ENCODE data around the gene APCDD1L. TPM values are rescaled to one million over a fixed set of nuclear protein-coding genes. Genes with fewer than 3 reads are reported as not detected.
"Not testable (repeated sequence)": the region's sequence is repeated elsewhere in the genome, so short reads cannot be mapped to it uniquely, and the experiment has no call there.

Gene APCDD1L
- total RNA-seq, 1 experiment from 2014 or later = not detected

DNA sequence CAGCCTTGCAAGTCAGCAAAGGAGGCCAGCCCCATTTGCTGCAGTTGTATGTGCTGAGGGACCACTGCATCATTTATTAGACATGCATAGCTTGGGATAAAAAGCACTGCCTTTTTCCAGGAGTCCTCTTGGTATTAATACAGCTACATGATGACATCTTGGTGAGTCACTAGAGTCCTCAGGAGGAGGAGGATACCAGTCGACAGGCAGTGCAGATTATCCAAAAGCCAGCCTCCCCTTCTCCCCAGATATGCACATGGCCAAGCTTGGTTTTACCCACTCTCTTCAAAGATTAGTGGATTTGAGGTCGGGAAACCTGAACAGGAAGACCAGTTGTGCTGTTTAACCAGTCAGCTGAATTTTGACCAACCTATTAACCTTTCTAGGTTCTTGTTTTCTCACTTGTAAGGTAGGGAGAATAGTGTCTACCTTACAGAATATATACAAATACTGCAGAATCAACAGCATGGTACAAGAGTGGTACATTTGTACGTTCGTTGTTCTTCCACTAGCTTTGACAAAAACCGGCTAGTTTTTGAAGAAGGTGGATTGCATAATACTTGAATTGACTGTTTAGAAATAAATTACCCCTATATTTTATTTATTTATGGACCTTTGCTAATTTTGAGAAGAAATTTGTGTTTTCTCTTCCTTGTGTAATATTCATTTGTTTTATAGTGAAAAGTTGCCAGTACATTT, 94.3 kb downstream of the APCDD1L start:
- no peak for DNase-seq (ENCODE audit: extremely low read depth, low read depth)

DNA sequence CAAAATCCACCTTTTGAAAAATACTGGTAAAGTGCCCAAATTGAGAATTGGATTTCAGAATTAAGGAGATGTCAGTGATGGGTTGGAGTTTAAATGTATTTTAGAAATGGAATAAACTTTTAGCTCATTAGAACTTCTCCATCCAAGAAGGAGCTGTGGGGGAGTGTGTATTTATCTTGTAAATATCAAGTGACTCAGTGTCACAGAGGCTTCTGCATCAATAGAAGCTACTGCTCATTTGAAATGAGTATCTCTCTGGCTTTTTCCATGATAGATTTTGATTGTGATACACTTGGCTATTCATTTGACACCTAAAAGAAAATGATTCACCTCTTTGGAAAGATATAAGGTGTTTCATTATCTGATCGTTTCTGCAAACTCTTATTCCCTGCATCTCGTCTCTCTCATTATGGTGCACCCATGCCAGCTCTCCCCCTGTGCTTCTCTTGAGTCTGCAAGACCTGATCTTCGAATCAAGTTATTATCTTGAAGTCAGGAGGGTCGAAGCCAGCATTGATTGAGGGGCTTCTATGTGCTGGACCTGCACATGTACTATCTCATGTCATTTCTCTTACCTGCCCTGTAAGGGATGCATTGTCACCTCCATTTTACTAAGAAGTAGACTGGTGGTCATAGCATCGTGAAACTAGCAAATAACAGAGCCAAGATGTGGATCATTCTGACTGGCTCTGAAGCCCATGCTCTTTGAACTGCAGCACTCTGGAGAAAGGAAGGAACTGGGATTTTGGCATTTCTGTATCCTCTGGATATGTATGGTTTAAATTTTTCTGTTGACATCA, 96.0 kb downstream of the APCDD1L start:
- DNase-seq (ENCODE audit: extremely low read depth, low read depth) = no peak

DNA sequence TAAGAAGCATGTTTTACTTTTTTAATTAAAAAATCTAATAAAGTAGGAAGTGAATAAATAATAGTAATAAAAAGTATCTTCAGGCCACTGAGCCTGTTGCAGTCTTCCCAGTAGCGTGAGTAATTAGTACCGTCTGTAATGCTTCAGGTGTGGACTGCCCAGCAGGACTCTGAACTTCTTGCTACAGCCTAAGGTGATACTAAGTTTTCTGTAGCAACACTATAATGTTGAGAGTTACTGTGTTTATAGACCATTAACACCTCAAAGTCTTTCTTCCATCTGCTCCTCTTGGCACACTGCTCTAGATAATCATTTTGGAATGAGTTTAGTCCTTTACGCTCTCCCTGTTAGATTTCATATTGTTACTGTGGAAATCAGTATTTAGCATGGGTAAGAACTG, 97.8 kb downstream of the APCDD1L start:
- no peak for DNase-seq (ENCODE audit: extremely low read depth, low read depth)

DNA sequence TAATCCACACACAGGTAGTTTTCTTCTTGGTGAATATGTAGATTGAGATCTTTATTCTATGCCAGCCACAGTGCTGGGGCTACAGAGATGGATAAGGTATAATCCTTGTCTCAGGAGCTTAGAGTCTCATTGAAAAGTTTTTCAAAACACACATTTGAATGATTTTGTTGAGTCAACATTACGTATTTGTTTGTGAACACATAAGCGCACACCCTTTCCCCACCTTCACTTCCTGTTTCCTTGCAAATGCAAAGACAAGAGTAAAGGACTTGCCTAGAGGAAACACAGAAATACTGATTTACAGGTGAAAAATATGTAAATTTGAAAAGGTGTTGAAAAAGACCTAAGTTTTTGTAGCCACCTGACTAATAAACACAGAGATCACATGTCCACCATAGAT, 98.4 kb downstream of the APCDD1L start:
- no peak for DNase-seq (ENCODE audit: extremely low read depth, low read depth)

DNA sequence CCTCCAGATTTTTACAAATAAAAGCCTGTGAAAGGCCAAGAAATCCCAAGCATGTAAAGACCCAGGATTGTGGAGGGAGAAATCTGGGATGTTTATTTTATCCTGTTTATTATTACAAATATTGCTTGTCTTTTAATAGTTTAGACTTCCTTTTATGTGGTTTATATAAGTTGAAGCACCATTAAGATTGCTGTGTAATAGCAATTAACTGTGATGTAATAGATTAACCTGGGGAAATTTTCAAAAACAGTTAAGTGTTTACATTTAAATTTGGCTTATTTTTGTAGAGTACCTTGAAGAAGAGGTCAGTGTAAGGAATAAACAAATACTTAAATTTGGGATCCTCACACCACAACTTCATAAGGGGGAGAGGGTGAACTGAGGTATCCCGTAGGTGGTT, 99.1 kb downstream of the APCDD1L start:
- no peak for DNase-seq (ENCODE audit: extremely low read depth, low read depth)

DNA sequence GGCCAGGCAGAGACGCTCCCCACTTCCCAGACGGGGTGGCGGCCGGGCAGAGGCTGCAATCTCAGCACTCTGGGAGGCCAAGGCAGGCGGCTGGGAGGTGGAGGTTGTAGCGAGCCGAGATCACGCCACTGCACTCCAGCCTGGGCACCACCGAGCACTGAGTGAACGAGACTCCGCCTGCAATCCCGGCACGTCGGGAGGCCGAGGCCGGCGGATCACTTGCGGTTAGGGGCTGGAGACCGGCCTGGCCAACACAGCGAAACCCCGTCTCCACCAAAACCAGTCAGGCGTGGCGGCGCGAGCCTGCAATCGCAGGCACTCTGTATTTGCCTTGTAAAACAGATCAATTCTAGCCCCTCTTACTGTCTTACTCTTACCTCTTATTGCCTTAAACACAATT, 100.4 kb downstream of the APCDD1L start:
- not testable (repeated sequence) for DNase-seq (ENCODE audit: extremely low read depth, low read depth)

DNA sequence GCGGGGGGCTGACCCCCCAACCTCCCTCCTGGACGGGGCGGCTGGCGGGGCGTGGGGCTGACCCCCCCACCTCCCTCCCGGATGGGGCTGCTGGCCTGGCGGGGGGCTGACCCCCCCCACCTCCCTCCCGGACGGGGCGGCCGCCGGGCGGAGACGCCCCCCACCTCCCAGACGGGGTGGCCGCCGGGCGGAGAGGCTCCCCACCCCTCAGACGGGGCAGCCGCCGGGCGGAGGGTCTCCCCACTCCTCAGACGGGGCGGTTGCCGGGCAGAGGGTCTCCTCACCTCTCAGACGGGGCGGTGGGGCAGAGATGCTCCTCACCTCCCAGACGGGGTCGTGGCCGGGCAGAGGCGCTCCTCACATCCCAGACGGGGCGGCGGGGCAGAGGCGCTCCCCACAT, 101.0 kb downstream of the APCDD1L start:
- DNase-seq (ENCODE audit: extremely low read depth, low read depth) = not testable (repeated sequence)

Other genes with a start within 250 kb of the APCDD1L start
- 21.6 and 22.8 TPM in 2 replicates for gene RAB22A, start 205.7 kb downstream of the APCDD1L start, total RNA-seq (2014; rRNA removed; shearing (Covaris generic))
- 14.0 and 16.0 TPM in 2 replicates for gene VAPB, start 126.2 kb downstream of the APCDD1L start, total RNA-seq (2014; rRNA removed; shearing (Covaris generic))
- gene STX16, start 135.9 kb upstream of the APCDD1L start, total RNA-seq (2014; rRNA removed; shearing (Covaris generic)) = 20.5 and 24.3 TPM in 2 replicates
- 17.7 and 20.9 TPM in 2 replicates for gene NPEPL1, start 177.4 kb upstream of the APCDD1L start, total RNA-seq (2014; rRNA removed; shearing (Covaris generic))